Heart left ventricle (tissue), 13 donors: ENCODE data around the gene PARP8.

Experiments used
- CTCF ChIP-seq, 12 donors: fragments of 200-600 bp; sonication (generic) in 4 of 12; IDR thresholded peaks; one replicate each; pipeline versions ENCODE4 v1.5.0 to v1.8.0; 2018 to 2022; ENCODE audit warnings: antibody characterized with exemption in 12 of 12, mild to moderate bottlenecking in 5 of 12
- POLR2A ChIP-seq, 2 donors: fragments of 450-650 bp; IDR thresholded peaks; one replicate each; pipeline ENCODE4 v1.6.1; 2017; ENCODE audit warnings: antibody characterized with exemption in 2 of 2, mild to moderate bottlenecking in 2 of 2, moderate library complexity in 2 of 2
- donor health status: ischemic (EF 13 %, LVEDD 7.1; RV severe dilation, severe dysfunction).
- donor health status: DM: no; HTN: yes; CAD: no.
- donor health status: DM: no; HTN: no; CAD: no.
- donor health status: ischemic (EF 25% LVEDD 6.9; RV normal size, moderate dysfunction).
- donor health status: ischemic (EF 25% LVEDD 5.7; RV mildly dilated, moderate dysfunction).
- donor health status: ischemic (EF 35%, LVEDD 5.7; RV mildly dilated, moderate dysfunction).
- donor health status: nonischemic (EF 11% LVEDD 7.7; RV severe dilation, severe dysfunction).
- donor health status: DM: yes; HTN: yes; CAD: no.
- donor health status: PGD.
- donor health status: ischemic (EF 29% LVEDD 5.4; RV normal size, mild dysfunction).
- donor health status: nonischemic (EF 23%, LVEDD 6.1; RV moderate dilation, normal function).

GRCh38 chr5:50653946-50654345 lies 12.5 kb upstream of the PARP8 start:
- TF ChIP-seq CTCF (IDR thresholded peaks at IDR 0.05) (no peak), POLR2A (IDR thresholded peaks at IDR 0.05) (no peak)
